ENCODE data around the gene XAGE1A.
"Not testable (repeated sequence)": the region's sequence is repeated elsewhere in the genome, so short reads cannot be mapped to it uniquely, and the experiment has no call there.

Gene XAGE1A, protein sequence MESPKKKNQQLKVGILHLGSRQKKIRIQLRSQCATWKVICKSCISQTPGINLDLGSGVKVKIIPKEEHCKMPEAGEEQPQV

DNA sequence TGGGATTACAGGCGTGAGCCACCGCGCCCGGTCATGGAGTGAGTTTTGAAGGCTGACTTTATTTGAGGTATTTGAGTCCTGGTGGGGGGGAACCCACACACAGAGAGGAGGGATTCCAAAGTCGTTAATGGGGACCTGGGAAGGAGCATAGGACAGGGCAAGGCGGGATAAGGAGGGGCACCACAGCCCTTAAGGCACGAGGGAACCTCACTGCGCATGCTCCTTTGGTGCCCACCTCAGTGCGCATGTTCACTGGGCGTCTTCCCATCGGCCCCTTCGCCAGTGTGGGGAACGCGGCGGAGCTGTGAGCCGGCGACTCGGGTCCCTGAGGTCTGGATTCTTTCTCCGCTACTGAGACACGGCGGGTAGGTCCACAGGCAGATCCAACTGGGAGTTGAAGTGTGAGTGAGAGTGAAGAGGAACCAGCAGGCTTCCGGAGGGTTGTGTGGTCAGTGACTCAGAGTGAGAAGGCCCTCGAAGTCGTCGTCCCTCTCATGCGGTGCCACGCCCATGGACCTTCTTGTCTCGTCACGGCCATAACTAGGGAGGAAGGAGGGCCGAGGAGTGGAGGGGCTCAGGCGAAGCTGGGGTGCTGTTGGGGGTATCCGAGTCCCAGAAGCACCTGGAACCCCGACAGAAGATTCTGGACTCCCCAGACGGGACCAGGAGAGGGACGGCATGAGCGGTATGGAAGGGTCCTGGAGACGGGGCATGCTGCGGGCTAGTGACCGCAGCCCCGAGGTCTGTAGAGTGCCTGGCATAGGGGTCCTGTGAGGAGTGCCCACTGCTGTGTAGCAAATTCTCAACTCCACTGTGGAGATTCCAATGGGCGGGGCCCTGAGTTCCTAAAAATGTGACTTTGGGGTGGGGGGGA, at the start of gene XAGE1A:
TSS of gene XAGE1A (plus strand) at position 264 of the 874 bp plus-strand sequence. CDS start 1,554 bp downstream, outside the sequence.
- not testable (repeated sequence) for DNase-seq

DNA sequence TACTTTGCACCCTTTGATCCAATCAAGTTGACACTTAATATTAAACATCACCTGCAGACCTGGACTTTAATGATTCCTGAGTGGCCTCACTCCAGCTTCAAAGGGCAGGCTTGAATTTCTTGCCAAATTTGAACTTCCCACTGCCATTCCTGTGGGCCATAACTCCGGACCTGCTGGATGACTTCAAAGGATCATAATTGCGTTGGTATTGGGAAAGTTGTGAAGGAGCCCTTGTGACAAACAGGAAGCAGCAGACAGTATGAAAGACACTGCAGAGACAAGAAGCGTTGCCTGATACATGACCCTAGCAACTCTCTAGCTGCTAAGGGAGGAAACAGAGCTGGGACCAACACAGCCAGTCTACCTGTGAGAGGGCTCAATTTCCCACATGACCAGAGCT, 43.6 kb upstream of the XAGE1A start:
- not testable (repeated sequence) for DNase-seq

DNA sequence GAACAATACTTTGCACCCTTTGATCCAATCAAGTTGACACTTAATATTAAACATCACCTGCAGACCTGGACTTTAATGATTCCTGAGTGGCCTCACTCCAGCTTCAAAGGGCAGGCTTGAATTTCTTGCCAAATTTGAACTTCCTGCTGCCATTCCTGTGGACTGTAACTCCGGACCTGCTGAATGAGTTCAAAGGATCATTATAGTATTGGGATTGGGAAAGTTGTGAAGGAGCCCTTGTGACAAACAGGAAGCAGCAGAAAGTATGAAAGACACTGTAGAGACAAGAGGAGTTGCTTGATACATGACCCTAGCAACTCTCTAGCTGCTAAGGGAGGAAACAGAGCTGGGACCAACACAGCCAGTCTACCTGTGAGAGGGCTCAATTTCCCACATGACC, 24.3 kb upstream of the XAGE1A start:
- DNase-seq = not testable (repeated sequence)

DNA sequence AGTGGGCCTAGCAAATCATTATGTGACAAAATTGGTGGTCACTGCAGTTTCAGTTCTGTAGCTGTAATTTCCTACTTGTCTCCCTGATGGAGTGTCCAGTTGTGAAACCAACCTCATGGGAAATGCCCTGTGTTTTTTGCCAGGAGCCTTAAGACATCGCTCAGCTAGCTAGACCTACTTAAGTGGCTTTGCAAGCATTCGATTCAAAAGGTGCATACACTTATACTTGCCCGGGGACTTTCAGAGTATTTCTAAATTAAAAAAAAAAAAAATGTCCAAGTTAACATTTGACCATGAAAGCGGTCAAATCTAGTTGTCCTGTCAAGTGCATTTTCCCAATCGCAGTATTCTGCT, 788 bp downstream of the XAGE1A start:
- not testable (repeated sequence) for DNase-seq

DNA sequence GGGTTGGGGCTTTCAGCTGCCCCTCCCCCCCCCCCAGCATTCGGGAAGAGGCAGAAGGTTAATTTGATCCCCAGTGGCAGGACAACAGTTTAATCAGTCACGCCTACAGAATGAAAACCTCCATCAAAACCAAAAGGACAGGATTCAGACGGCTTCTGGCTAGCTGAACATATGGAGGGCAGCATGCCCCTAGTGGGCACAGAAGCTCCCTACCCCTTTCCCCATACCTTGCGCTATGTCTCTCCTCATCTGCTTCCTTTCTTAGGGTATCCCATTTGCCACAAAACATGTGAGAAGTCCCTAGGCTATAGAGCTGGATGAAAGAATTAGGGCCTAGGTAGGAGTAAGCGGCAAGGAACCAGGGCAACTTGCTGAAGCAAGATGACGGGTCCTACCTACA, 5.8 kb downstream of the XAGE1A start:
- DNase-seq = not testable (repeated sequence)

DNA sequence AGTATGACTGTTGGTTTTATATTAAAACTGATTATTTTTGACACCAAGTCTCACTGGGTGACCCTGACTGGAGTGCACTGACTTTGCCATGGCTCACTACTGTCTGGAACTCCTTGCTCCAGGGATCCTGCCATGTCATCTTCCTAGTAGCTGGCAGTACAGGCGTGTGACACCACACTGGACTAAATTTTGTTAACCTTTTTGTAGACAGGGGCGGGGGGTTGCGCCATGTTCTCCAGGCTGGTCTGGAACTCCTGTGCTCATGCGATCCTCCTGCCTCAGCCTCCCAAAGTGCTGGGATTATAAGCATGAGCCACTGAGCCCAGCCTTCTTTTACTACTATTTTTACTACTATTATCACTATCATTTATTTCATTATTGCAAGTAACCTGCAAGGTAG, 8.9 kb downstream of the XAGE1A start:
- no peak for DNase-seq

DNA sequence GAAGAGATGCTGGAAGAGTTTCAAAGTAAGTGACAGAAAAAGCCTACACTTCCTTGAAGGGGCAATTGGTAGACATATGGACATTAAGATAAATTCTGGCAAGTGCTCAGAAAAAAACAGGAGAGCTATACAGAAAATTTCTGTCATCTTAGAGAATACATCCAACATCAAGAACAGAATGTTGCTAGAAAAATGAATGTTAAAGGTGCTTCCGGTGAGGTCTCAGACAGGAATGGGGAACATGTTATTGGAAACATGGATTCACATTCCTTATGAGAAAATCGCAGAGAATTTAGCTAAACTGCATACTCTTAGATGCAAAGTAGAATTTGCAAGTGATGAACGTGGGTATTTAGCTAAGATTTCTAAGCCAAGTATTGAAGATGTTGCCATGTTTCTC, 11.7 kb downstream of the XAGE1A start:
- DNase-seq = no peak

DNA sequence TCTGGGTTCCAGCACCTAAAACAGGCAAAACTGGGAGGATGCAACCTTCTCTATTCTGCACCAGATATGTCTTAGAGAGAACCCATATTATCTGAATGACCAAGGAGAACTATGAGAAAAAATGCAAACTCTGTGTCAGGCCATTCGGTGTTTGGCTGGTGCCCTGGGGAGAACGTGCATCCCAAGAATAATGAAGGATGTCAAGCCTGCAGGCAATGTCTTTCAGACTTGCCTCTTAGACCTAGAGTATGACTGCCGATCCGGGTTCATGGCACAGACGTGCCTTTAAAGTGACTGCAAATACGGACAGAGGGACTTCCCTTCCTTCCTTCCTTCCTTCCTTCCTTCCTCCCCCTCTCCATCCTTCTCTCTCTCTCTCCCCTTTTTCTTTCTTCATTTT, 14.3 kb downstream of the XAGE1A start:
- DNase-seq = no peak

DNA sequence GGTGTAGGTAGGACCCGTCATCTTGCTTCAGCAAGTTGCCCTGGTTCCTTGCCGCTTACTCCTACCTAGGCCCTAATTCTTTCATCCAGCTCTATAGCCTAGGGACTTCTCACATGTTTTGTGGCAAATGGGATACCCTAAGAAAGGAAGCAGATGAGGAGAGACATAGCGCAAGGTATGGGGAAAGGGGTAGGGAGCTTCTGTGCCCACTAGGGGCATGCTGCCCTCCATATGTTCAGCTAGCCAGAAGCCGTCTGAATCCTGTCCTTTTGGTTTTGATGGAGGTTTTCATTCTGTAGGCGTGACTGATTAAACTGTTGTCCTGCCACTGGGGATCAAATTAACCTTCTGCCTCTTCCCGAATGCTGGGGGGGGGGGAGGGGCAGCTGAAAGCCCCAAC, 15.5 kb downstream of the XAGE1A start:
- not testable (repeated sequence) for DNase-seq

DNA sequence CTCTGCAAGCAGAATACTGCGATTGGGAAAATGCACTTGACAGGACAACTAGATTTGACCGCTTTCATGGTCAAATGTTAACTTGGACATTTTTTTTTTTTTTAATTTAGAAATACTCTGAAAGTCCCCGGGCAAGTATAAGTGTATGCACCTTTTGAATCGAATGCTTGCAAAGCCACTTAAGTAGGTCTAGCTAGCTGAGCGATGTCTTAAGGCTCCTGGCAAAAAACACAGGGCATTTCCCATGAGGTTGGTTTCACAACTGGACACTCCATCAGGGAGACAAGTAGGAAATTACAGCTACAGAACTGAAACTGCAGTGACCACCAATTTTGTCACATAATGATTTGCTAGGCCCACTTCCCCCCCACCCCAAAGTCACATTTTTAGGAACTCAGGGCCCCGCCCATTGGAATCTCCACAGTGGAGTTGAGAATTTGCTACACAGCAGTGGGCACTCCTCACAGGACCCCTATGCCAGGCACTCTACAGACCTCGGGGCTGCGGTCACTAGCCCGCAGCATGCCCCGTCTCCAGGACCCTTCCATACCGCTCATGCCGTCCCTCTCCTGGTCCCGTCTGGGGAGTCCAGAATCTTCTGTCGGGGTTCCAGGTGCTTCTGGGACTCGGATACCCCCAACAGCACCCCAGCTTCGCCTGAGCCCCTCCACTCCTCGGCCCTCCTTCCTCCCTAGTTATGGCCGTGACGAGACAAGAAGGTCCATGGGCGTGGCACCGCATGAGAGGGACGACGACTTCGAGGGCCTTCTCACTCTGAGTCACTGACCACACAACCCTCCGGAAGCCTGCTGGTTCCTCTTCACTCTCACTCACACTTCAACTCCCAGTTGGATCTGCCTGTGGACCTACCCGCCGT, 20.7 kb downstream of the XAGE1A start:
- DNase-seq = not testable (repeated sequence)

DNA sequence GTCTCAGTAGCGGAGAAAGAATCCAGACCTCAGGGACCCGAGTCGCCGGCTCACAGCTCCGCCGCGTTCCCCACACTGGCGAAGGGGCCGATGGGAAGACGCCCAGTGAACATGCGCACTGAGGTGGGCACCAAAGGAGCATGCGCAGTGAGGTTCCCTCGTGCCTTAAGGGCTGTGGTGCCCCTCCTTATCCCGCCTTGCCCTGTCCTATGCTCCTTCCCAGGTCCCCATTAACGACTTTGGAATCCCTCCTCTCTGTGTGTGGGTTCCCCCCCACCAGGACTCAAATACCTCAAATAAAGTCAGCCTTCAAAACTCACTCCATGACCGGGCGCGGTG, 21.3 kb downstream of the XAGE1A start, which contains the start of gene XAGE1B:
TSS of gene XAGE1B (minus strand) at position 77 of the 339 bp plus-strand sequence. CDS start 1,536 bp downstream, outside the sequence.
- not testable (repeated sequence) for DNase-seq

DNA sequence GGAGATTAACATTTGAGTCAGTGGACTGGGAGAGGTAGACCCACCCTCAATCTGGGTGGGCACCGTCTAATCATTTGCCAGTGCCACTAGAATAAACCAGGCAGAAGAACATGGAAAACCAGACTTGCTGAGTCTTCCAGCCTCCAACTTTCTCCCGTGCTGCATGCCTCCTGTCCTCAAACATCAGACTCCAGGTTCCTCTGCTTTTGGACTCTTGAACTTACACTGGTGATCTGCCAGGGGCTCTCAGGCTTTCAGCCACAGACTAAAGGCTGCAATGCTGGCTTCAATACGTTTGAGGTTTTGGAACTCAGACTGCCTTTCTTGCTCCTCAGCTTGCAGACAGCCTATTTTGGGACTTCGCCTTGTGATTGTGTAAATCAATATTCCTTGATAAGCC, 45.4 kb downstream of the XAGE1A start:
- DNase-seq = not testable (repeated sequence)

DNA sequence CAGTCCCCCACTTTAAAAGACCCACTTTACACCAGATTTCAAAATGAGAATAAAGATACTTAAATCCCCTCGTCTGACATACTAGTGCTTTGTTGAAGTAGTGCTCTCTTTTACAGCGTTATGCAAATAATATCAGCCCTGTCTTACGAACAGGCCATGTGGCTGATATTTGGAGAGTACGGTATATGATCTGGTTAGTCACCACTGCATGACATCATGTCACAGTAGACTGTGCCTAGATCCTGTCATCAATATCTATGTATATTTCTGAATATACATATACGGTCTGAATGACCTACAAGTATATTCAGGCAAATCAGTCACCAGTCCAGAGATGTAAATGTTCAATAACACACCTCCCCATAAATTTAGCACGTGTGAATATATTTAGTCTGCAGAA, 46.7 kb downstream of the XAGE1A start:
- no peak for DNase-seq

DNA sequence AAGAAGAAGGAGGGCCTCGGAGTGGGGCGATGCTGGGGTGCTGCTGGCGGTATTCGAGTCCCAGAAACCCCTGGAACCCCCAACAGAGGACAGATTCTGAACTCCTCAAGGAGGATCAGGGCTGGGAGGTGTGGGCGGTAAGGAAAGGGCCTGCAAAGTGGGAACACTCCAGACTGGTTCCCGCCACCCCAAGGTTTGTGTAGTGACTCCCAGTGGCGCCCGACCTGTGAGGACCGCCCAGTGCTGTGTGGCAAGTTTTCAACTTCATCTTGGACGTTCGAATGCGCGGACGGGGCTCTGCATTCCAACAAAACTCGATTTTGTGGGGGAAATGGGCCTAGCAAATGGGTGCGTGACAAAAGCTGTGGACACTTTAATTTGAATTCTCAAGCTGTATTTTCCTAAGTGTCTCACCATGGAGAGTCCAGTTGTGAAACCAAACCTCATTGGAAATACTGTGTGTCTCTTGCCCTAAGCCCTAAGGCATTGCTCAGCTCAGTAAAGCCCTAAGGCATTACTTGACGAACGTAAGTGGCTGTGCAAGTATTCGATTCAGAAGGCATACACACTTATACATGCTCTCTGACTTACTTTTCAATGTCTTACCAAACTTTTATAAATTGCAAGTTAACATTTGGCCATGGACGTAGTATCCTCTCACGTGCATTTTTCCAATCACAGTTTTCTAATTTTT, 48.7 kb downstream of the XAGE1A start:
- no peak for DNase-seq

DNA sequence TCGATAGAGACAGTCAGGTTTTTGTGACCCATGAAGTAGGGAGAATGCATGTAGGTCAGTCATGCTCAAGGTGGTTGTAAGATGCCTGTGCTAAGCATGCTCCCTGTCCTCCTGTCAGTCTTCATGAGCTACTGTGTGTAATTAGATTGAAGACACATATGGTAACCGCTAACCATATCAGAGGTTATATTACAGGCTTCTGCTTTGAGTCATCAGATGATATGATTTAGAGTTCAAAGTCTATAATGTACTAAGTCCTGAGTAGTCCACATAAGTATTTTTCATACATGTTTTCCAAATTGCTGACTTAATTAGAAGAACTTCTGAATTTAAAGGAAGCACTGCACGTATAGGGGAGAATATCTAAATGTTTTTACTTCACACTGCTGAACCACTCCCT, 53.2 kb downstream of the XAGE1A start:
- not testable (repeated sequence) for DNase-seq
